Measurements from ENCODE around the gene NDUFC1.
A peak's percentile ranks its signal among the peaks of the same experiment; 100 is the strongest.
"Not testable (repeated sequence)": the region's sequence is repeated elsewhere in the genome, so short reads cannot be mapped to it uniquely, and the experiment has no call there.

Gene NDUFC1

GRCh38 chr4:139301821-139302611 lies at the start of gene NDUFC1:
Gene NDUFC1, minus strand, starts transcription at chr4:139302477. Its CDS starts 6,679 bp downstream, at chr4:139295798.
- Mint-ChIP-seq H3K27ac (peak within 1 kb of the TSS; percentile 100), H3K4me1 (ENCODE audit: low read depth) (peaks cover 58% of the 10 kb centered on the region), H3K36me3 (peaks cover 10% of the 10 kb centered on the region)

GRCh38 chr4:139337612-139338011 lies 35.3 kb upstream of the NDUFC1 start:
- H3K9me3 Mint-ChIP-seq (ENCODE audit: low read depth) = no peaks in the 10 kb centered on the region
- H3K27me3 Mint-ChIP-seq = no peaks in the 10 kb centered on the region
- H3K27ac Mint-ChIP-seq = no peak overlapping the region
- no peak overlapping the region for H3K4me3 Mint-ChIP-seq
- peaks cover 9% of the 10 kb centered on the region for H3K36me3 Mint-ChIP-seq
- peaks cover 22% of the 10 kb centered on the region for H3K4me1 Mint-ChIP-seq (ENCODE audit: low read depth)

More at GRCh38 chr4:139301821-139302611, at the start of gene NDUFC1:
- no peaks in the 10 kb centered on the region for H3K27me3 Mint-ChIP-seq
- peak within 1 kb of the TSS; percentile 100 for H3K4me3 Mint-ChIP-seq
- peaks cover 3% of the 10 kb centered on the region for H3K9me3 Mint-ChIP-seq (ENCODE audit: low read depth)

- Mint-ChIP-seq H3K27ac (peak overlapping the region; percentile 52), H3K36me3 (peaks cover 18% of the 10 kb centered on the region), H3K4me1 (ENCODE audit: low read depth) (peaks cover 44% of the 10 kb centered on the region), H3K27me3 (no peaks in the 10 kb centered on the region), H3K4me3 (no peak overlapping the region), H3K9me3 (ENCODE audit: low read depth) (no peaks in the 10 kb centered on the region)
These were observed 30.8 kb upstream of the NDUFC1 start for GRCh38 chr4:139333046-139333445.

GRCh38 chr4:139331185-139331584 lies 28.9 kb upstream of the NDUFC1 start:
- Mint-ChIP-seq H3K4me3 (no peak overlapping the region), H3K4me1 (ENCODE audit: low read depth) (peaks cover 43% of the 10 kb centered on the region), H3K9me3 (ENCODE audit: low read depth) (no peaks in the 10 kb centered on the region), H3K27me3 (no peaks in the 10 kb centered on the region), H3K36me3 (peaks cover 18% of the 10 kb centered on the region), H3K27ac (no peak overlapping the region)

- H3K9me3 Mint-ChIP-seq (ENCODE audit: low read depth) = no peaks in the 10 kb centered on the region
- no peak overlapping the region for H3K4me3 Mint-ChIP-seq
- H3K27ac Mint-ChIP-seq = peak overlapping the region; percentile 34
- H3K27me3 Mint-ChIP-seq = no peaks in the 10 kb centered on the region
- H3K36me3 Mint-ChIP-seq = peaks cover 18% of the 10 kb centered on the region
- peaks cover 49% of the 10 kb centered on the region for H3K4me1 Mint-ChIP-seq (ENCODE audit: low read depth)
These were observed 28.0 kb upstream of the NDUFC1 start for GRCh38 chr4:139330283-139330682.

GRCh38 chr4:139329665-139330200 lies 27.5 kb upstream of the NDUFC1 start:
- peaks cover 17% of the 10 kb centered on the region for H3K36me3 Mint-ChIP-seq
- no peaks in the 10 kb centered on the region for H3K27me3 Mint-ChIP-seq
- no peak overlapping the region for H3K27ac Mint-ChIP-seq
- no peak overlapping the region for H3K4me3 Mint-ChIP-seq
- H3K9me3 Mint-ChIP-seq (ENCODE audit: low read depth) = no peaks in the 10 kb centered on the region
- H3K4me1 Mint-ChIP-seq (ENCODE audit: low read depth) = peaks cover 54% of the 10 kb centered on the region

GRCh38 chr4:139324620-139325019 lies 22.3 kb upstream of the NDUFC1 start:
- Mint-ChIP-seq H3K4me1 (ENCODE audit: low read depth) (peaks cover 60% of the 10 kb centered on the region), H3K4me3 (no peak overlapping the region), H3K27me3 (no peaks in the 10 kb centered on the region), H3K27ac (no peak overlapping the region), H3K9me3 (ENCODE audit: low read depth) (no peaks in the 10 kb centered on the region), H3K36me3 (peaks cover 14% of the 10 kb centered on the region)

- peaks cover 63% of the 10 kb centered on the region for H3K4me1 Mint-ChIP-seq (ENCODE audit: low read depth)
- not testable (repeated sequence) for H3K27ac Mint-ChIP-seq; H3K27me3 Mint-ChIP-seq; H3K4me3 Mint-ChIP-seq; H3K36me3 Mint-ChIP-seq; H3K9me3 Mint-ChIP-seq (ENCODE audit: low read depth)
These were observed 20.3 kb upstream of the NDUFC1 start for GRCh38 chr4:139322541-139322940.

GRCh38 chr4:139322070-139322469 lies 19.8 kb upstream of the NDUFC1 start:
- H3K9me3 Mint-ChIP-seq (ENCODE audit: low read depth); H3K36me3 Mint-ChIP-seq; H3K27ac Mint-ChIP-seq; H3K27me3 Mint-ChIP-seq: not testable (repeated sequence)
- Mint-ChIP-seq H3K4me3 (peak overlapping the region; percentile 6), H3K4me1 (ENCODE audit: low read depth) (peaks cover 67% of the 10 kb centered on the region)

GRCh38 chr4:139319571-139319970 lies 17.3 kb upstream of the NDUFC1 start:
- Mint-ChIP-seq H3K27me3 (no peaks in the 10 kb centered on the region), H3K27ac (peak overlapping the region; percentile 13), H3K36me3 (peaks cover 15% of the 10 kb centered on the region), H3K4me1 (ENCODE audit: low read depth) (peaks cover 75% of the 10 kb centered on the region), H3K4me3 (no peak overlapping the region), H3K9me3 (ENCODE audit: low read depth) (no peaks in the 10 kb centered on the region)

- Mint-ChIP-seq H3K36me3 (peaks cover 15% of the 10 kb centered on the region), H3K4me1 (ENCODE audit: low read depth) (peaks cover 80% of the 10 kb centered on the region), H3K4me3 (no peak overlapping the region), H3K27me3 (no peaks in the 10 kb centered on the region), H3K27ac (no peak overlapping the region), H3K9me3 (ENCODE audit: low read depth) (no peaks in the 10 kb centered on the region)
These were observed 15.4 kb upstream of the NDUFC1 start for GRCh38 chr4:139317635-139318034.

GRCh38 chr4:139316733-139317132 lies 14.5 kb upstream of the NDUFC1 start:
- H3K4me3 Mint-ChIP-seq = no peak overlapping the region
- no peaks in the 10 kb centered on the region for H3K9me3 Mint-ChIP-seq (ENCODE audit: low read depth)
- no peaks in the 10 kb centered on the region for H3K27me3 Mint-ChIP-seq
- H3K27ac Mint-ChIP-seq = peak overlapping the region; percentile 31
- H3K4me1 Mint-ChIP-seq (ENCODE audit: low read depth) = peaks cover 81% of the 10 kb centered on the region
- peaks cover 13% of the 10 kb centered on the region for H3K36me3 Mint-ChIP-seq

GRCh38 chr4:139315221-139315675 lies 13.0 kb upstream of the NDUFC1 start:
- H3K27ac Mint-ChIP-seq = no peak overlapping the region
- H3K4me1 Mint-ChIP-seq (ENCODE audit: low read depth) = peaks cover 79% of the 10 kb centered on the region
- H3K36me3 Mint-ChIP-seq = peaks cover 13% of the 10 kb centered on the region
- H3K9me3 Mint-ChIP-seq (ENCODE audit: low read depth) = no peaks in the 10 kb centered on the region
- peak overlapping the region; percentile 7 for H3K4me3 Mint-ChIP-seq
- H3K27me3 Mint-ChIP-seq = no peaks in the 10 kb centered on the region

- Mint-ChIP-seq H3K36me3 (peaks cover 9% of the 10 kb centered on the region), H3K27ac (peak overlapping the region; percentile 74), H3K9me3 (ENCODE audit: low read depth) (no peaks in the 10 kb centered on the region), H3K4me3 (peak overlapping the region; percentile 60), H3K27me3 (no peaks in the 10 kb centered on the region), H3K4me1 (ENCODE audit: low read depth) (peaks cover 78% of the 10 kb centered on the region)
These were observed 11.9 kb upstream of the NDUFC1 start for GRCh38 chr4:139314047-139314800.

- peaks cover 77% of the 10 kb centered on the region for H3K4me1 Mint-ChIP-seq (ENCODE audit: low read depth)
- not testable (repeated sequence) for H3K9me3 Mint-ChIP-seq (ENCODE audit: low read depth); H3K4me3 Mint-ChIP-seq; H3K27ac Mint-ChIP-seq; H3K36me3 Mint-ChIP-seq; H3K27me3 Mint-ChIP-seq
These were observed 11.1 kb upstream of the NDUFC1 start for GRCh38 chr4:139313414-139313813.
